Sigmoid colon (tissue), 7 donors: ENCODE measurements around the gene CENPO. TPM values are rescaled to one million over a fixed set of nuclear protein-coding genes. Genes with fewer than 3 reads are reported as not detected.

Source experiments
- DNase-seq: peaks from one replicate; pipeline ENCODE4 v3.0.0-alpha.2; 2019
- H3K27ac ChIP-seq, 4 donors: fragments of 200-600 bp; sonication (generic); one replicate each; pipeline ENCODE4 v1.5.1; 2016 to 2019; ENCODE audit warnings: mild to moderate bottlenecking in 1 of 4
- H3K27me3 ChIP-seq, 3 donors: fragments of 200-600 bp; sonication (generic); one replicate each; pipeline ENCODE4 v1.5.1; 2019; ENCODE audit warnings: mild to moderate bottlenecking in 1 of 3
- H3K36me3 ChIP-seq, 4 donors: fragments of 200-600 bp; sonication (generic); one replicate each; pipeline ENCODE4 v1.5.1; 2016 to 2019
- H3K4me1 ChIP-seq, 4 donors: fragments of 200-600 bp; sonication (generic); one replicate each; pipeline ENCODE4 v1.5.1; 2017 to 2019
- H3K4me3 ChIP-seq, 4 donors: fragments of 200-600 bp; sonication (generic); one replicate each; pipeline ENCODE4 v1.5.1; 2017 to 2019; ENCODE audit warnings: mild to moderate bottlenecking in 2 of 4, moderate library complexity in 1 of 4
- H3K9me3 ChIP-seq, 4 donors: fragments of 200-600 bp in 3 of 4; sonication (generic) in 3 of 4; one replicate each; pipeline versions ENCODE4 v1.5.1 to v1.6.1; 2013 to 2019
- EP300 ChIP-seq, 4 donors: sonication (generic); formaldehyde crosslinking; IDR thresholded peaks; one replicate each; pipeline ENCODE4 v1.6.1; 2017; ENCODE audit warnings: antibody characterized with exemption in 4 of 4
- POLR2A ChIP-seq, 2 donors: fragments of 450-650 bp; IDR thresholded peaks; one replicate each; pipeline ENCODE4 v1.6.1; 2016; ENCODE audit warnings: antibody characterized with exemption in 2 of 2, mild to moderate bottlenecking in 2 of 2, moderate library complexity in 2 of 2
- POLR2AphosphoS5 ChIP-seq, 4 donors: sonication (generic); formaldehyde crosslinking; IDR thresholded peaks; one replicate each; pipeline ENCODE4 v1.6.1; 2017; ENCODE audit warnings: antibody characterized with exemption in 4 of 4
- WGBS, 2 donors: extraction: QIAGEN DNeasy Blood & Tissue Kit; methylation state at CpG; one replicate each; pipeline ENCODE4 v1.1.7; 2013; 5-methylcytosine and 5-hydroxymethylcytosine counted together
- intact Hi-C: fragments of 100-400 bp; cut with DNase I; formaldehyde crosslinking; loops from one replicate; pipeline ENCODE4 v1.15.1; 2023
- polyA plus RNA-seq, 3 donors: library from polyadenylated mRNA; stranded (reverse); fragments of 200-250 nt; gene quantifications; one replicate each; pipeline ENCODE4 v1.2.3, GENCODE V29; 2013
- total RNA-seq, 4 donors: library from RNA; depleted of rRNA; stranded (reverse); fragments of >200 nt; gene quantifications; one replicate each; pipeline ENCODE4 v1.1.0, GENCODE V29; 2016
- TF ChIP-seq, protein P1 (sequence below), 4 experiments: fragments of 450-650 bp in 3 of 4; fragments of 200-600 bp in 1 of 4; IDR thresholded peaks; one replicate each; pipeline ENCODE4 v1.5.1; 2016 to 2019; ENCODE audit warnings: antibody characterized with exemption in 4 of 4, mild to moderate bottlenecking in 3 of 4, moderate library complexity in 2 of 4
- donor health status: healthy with polysubstance abuse.
- donor health status: Bipolar disorder and iron deficiency.
- donor health status: healthy.

The CENPO gene
- total and polyA plus RNA-seq, 7 donors = 0.49 to 10.4 (median 4.9) TPM

DNA sequence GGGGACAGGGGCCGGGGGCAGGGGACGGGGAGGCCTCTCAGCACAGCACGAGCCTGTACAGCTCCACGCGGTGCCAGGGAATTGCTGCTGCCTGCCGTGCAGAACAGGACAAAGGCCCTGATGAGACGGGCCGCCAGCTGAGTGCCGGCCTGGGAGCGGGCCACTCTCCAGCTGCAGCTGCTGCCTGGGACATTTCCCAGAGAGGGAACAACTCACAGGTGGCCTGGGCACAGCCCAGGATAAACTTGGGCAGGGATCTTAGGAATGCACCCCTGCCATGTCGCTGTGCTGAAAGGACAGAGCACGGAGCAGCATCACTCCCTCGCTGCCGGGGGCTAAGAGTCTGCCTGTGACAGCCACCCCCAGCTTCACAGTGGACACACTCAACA is 38.8 kb downstream of the CENPO start:
- DNase-seq = peak; percentile 25

DNA sequence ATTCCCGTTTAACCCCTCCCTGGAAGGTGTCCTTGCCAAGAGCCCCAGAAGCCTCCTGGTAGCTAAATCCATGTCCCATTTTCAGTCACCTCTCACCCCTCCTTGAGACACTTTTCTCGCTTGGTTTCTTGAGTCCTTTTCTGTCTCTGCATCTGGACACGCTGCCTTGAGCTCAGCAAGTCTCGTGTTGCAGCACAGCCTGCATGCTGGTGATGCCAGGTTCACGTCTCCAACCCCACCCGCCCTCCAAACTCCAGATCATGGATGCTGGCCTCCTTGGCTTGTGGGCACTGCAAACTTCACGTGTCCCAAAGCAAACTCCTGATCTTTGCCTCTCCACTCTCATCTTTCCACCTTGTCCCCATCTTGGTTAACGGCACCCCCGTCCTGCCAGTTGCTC is 39.3 kb downstream of the CENPO start:
- peak; percentile 45 for DNase-seq
- intact Hi-C loops = no loop called here
- Histone ChIP-seq H3K4me1 (peaks cover 0 to 6% (median 5%) of the 10 kb centered on the region in 4 donors), H3K36me3 (peaks cover 0 to 18% (median 0%) of the 10 kb centered on the region in 4 donors), H3K9me3 (no peaks in the 10 kb centered on the region), H3K4me3 (no peak overlapping the region), H3K27ac (no peak overlapping the region), H3K27me3 (no peaks in the 10 kb centered on the region)
- TF ChIP-seq EP300 (IDR thresholded peaks at IDR 0.05) (no peak), POLR2AphosphoS5 (IDR thresholded peaks at IDR 0.05) (no peak), POLR2A (IDR thresholded peaks at IDR 0.05) (no peak)
- TF ChIP-seq, protein P1, sequence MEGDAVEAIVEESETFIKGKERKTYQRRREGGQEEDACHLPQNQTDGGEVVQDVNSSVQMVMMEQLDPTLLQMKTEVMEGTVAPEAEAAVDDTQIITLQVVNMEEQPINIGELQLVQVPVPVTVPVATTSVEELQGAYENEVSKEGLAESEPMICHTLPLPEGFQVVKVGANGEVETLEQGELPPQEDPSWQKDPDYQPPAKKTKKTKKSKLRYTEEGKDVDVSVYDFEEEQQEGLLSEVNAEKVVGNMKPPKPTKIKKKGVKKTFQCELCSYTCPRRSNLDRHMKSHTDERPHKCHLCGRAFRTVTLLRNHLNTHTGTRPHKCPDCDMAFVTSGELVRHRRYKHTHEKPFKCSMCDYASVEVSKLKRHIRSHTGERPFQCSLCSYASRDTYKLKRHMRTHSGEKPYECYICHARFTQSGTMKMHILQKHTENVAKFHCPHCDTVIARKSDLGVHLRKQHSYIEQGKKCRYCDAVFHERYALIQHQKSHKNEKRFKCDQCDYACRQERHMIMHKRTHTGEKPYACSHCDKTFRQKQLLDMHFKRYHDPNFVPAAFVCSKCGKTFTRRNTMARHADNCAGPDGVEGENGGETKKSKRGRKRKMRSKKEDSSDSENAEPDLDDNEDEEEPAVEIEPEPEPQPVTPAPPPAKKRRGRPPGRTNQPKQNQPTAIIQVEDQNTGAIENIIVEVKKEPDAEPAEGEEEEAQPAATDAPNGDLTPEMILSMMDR (IDR thresholded peaks at IDR 0.05) = no peak
- WGBS, 2 donors = 73 to 87% methylated on average over 9 of the region's 9 CpGs

More for the DNA sequence above, 38.8 kb downstream of the CENPO start:
- TF ChIP-seq EP300 (IDR thresholded peaks at IDR 0.05) (no peak), POLR2A (IDR thresholded peaks at IDR 0.05) (no peak), POLR2AphosphoS5 (IDR thresholded peaks at IDR 0.05) (no peak)
- TF ChIP-seq, protein P1 (IDR thresholded peaks at IDR 0.05) = no peak
- no peak overlapping the region for H3K4me3 ChIP-seq
- whole genome bisulfite sequencing, 2 donors = 45 to 85% methylated on average over 14 of the region's 14 CpGs
- no peaks in the 10 kb centered on the region for H3K9me3 ChIP-seq
- intact Hi-C loops = no loop called here
- H3K27ac ChIP-seq = no peak overlapping the region
- H3K36me3 ChIP-seq = peaks cover 0 to 18% (median 0%) of the 10 kb centered on the region in 4 donors
- no peaks in the 10 kb centered on the region for H3K27me3 ChIP-seq
- H3K4me1 ChIP-seq = peaks cover 0 to 10% (median 8%) of the 10 kb centered on the region in 4 donors

DNA sequence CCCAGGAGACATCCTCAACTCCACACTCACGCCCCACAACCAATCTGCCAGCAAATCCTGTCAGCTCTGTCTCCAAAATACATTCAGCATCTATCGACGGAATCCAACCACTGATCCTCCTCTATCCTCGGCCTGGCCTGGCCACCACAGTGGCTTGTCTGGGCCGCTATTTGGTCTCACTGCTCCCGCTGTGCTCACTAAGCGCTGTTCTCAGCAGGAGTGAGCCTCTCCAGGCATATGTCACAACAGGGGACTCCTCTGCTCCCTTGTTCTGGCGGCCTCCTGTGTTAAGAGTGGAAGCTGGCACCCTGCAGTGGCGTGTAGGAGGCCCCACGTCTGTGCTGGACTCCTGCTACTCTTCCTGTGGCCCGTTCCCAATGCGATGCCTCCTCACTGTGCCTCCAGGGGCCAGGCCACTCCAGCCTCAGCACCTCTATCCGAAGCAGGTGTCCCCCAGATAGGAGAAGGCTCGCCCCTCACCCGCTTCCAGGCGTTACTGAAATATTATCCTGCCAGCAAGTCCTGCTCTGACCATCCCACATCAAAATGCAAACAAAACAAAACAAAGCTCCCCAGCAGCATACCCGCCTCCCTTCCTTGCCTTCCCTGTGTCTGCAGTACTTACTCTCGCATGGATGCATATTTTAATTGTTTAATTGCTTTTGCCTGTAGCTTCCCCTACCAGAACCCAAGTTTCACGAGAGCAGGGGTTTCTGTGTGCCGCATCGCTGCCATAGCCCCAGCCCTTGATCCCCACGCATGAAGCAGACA is 39.9 kb downstream of the CENPO start:
- TF ChIP-seq POLR2AphosphoS5 (IDR thresholded peaks at IDR 0.05) (no peak), POLR2A (IDR thresholded peaks at IDR 0.05) (no peak), EP300 (IDR thresholded peaks at IDR 0.05) (no peak)
- TF ChIP-seq, protein P1 (IDR thresholded peaks at IDR 0.05) = no peak
- 92 to 93% methylated on average over 22 of the region's 22 CpGs for WGBS, 2 donors
- Histone ChIP-seq H3K27me3 (no peaks in the 10 kb centered on the region), H3K9me3 (no peaks in the 10 kb centered on the region), H3K27ac (no peak overlapping the region), H3K4me1 (no peaks in the 10 kb centered on the region), H3K4me3 (no peak overlapping the region), H3K36me3 (peaks cover 0 to 18% (median 0%) of the 10 kb centered on the region in 4 donors)
- intact Hi-C loops = no loop called here
- DNase-seq = no peak

DNA sequence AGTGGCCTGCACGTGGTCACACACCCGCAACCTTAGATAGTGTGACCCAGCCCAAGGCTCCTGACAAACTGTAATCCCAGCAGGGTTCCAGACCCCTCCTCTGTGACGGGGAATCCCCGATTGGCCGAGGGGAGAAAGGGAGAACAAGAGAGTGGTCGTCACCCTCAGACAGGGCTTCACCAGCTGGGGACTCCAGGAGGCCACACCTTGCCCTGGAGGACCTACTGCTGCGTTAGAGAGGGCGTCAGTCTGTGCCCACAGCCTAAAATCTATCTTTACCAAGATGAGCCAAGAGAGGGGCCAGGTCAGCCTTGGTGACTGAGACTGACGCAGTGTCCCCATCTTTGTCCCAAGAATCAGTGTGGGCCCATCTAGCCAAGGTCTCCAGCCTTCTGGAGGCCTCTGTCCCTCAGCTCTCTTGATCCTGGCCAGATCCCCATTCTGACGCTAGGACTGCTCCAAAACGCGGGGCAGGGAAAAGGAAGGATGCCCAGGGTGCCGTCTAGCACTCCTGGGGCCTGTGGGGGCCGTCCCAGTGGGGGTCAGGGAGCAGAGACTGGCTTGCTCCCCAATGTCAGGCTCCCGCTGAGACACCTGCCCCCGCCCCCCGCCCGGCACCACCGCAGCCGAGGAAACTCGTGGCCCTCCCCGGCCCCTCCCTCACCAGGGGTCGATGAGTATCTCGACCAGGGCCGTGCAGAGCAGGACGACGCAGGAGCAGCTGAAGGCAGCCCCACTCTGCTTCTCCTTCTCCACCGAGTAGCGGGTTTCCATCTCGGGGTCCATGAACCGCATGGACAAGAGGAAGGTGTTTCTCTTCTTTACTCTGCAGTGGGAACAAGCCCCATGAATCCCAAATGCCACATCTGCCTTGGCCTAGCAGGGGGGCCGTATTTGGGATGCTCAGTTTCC is 40.9 kb downstream of the CENPO start:
- Histone ChIP-seq H3K27ac (no peak overlapping the region), H3K36me3 (peaks cover 0 to 18% (median 0%) of the 10 kb centered on the region in 4 donors)
- TF ChIP-seq POLR2A (IDR thresholded peaks at IDR 0.05) (no peak), POLR2AphosphoS5 (IDR thresholded peaks at IDR 0.05) (no peak), EP300 (IDR thresholded peaks at IDR 0.05) (no peak)
- TF ChIP-seq, protein P1 (IDR thresholded peaks at IDR 0.05) = no peak

More for the DNA sequence above, 40.9 kb downstream of the CENPO start:
- DNase-seq = no peak
- intact Hi-C loops = no loop called here
- H3K27me3 ChIP-seq = no peaks in the 10 kb centered on the region
- WGBS, 2 donors = 94 to 96% methylated on average over 32 of the region's 32 CpGs
- no peaks in the 10 kb centered on the region for H3K9me3 ChIP-seq
- no peak overlapping the region for H3K4me3 ChIP-seq
- H3K4me1 ChIP-seq = no peaks in the 10 kb centered on the region
